K562 (cell line): ENCODE measurements around the gene KLK1. TPM values are rescaled to one million over a fixed set of nuclear protein-coding genes. Genes with fewer than 3 reads are reported as not detected.

Experiments
- ARID1B ChIP-seq: fragments of 450-650 bp; IDR thresholded peaks from 2 replicates; pipeline ENCODE4 v1.6.1; 2016; ENCODE audit warnings: antibody characterized with exemption, mild to moderate bottlenecking, inconsistent platforms
- BMI1 ChIP-seq: fragments of 150-350 bp; IDR thresholded peaks from 2 replicates; pipeline ENCODE4 v1.6.1; 2014; ENCODE audit warnings: low read length
- BRD4 ChIP-seq: fragments of 200-600 bp; sonication (generic); IDR thresholded peaks from 2 replicates; pipeline ENCODE4 v1.6.1; 2017; ENCODE audit warnings: inconsistent platforms
- CAMTA2 ChIP-seq: fragments of 250-450 bp; sonication (Bioruptor Pico); conservative IDR thresholded peaks from 2 replicates; pipeline ENCODE4 v1.5.1; 2022
- CHD2 ChIP-seq: IDR thresholded peaks from 2 replicates; pipeline ENCODE4 v1.6.1; 2011; ENCODE audit warnings: low read depth, low read length
- CTBP1 ChIP-seq: fragments of 450-650 bp; IDR thresholded peaks from 2 replicates; pipeline ENCODE4 v1.6.1; 2016; ENCODE audit warnings: borderline replicate concordance
- DLX4 ChIP-seq: fragments of 250-450 bp; sonication (Bioruptor Pico); IDR thresholded peaks from 2 replicates; pipeline ENCODE4 v1.6.1; 2021; ENCODE audit warnings: mild to moderate bottlenecking
- DMBX1 ChIP-seq: fragments of 250-450 bp; sonication (Bioruptor Pico); IDR thresholded peaks from 2 replicates; pipeline ENCODE4 v1.8.0; 2022; ENCODE audit warnings: inconsistent platforms, mild to moderate bottlenecking, moderate library complexity, borderline replicate concordance
- FOXK2 ChIP-seq, 2 experiments: fragments of 450-650 bp; IDR thresholded peaks in 1 of 2; conservative IDR thresholded peaks in 1 of 2; 2 replicates each; pipeline ENCODE4 v1.6.1; 2016; ENCODE audit warnings: low read depth in 2 of 2, mild to moderate bottlenecking in 1 of 2
- MEIS2 ChIP-seq: fragments of 450-650 bp; IDR thresholded peaks from 2 replicates; pipeline ENCODE4 v1.6.1; 2014; ENCODE audit warnings: mild to moderate bottlenecking; ENCODE audit not compliant: partially characterized antibody
- MXD1 ChIP-seq: fragments of 250-450 bp; sonication (Bioruptor Pico); IDR thresholded peaks from 2 replicates; pipeline ENCODE4 v1.8.0; 2021; ENCODE audit warnings: borderline replicate concordance, mild to moderate bottlenecking, moderate library complexity; ENCODE audit not compliant: poor library complexity, severe bottlenecking
- MYC ChIP-seq, 2 experiments: fragments of 250-450 bp in 1 of 2; sonication (Bioruptor Pico) in 1 of 2; IDR thresholded peaks; 2 replicates each; pipeline versions ENCODE4 v1.5.1 to v1.6.1; 2012 to 2021; ENCODE audit warnings: low read depth in 2 of 2, borderline replicate concordance in 1 of 2, improper control_type of control experiment in 1 of 2, low read length in 1 of 2, mild to moderate bottlenecking in 1 of 2, moderate library complexity in 1 of 2
- NRF1 ChIP-seq, 2 experiments: fragments of 450-650 bp; IDR thresholded peaks in 1 of 2; conservative IDR thresholded peaks in 1 of 2; 2 replicates each; pipeline ENCODE4 v1.6.1; 2014; ENCODE audit warnings: mild to moderate bottlenecking in 2 of 2
- POLR3G ChIP-seq: IDR thresholded peaks from 2 replicates; pipeline ENCODE4 v1.6.1; 2011; ENCODE audit not compliant: insufficient read length, insufficient replicate concordance; ENCODE audit errors: extremely low read depth
- RFX7 ChIP-seq: fragments of 250-450 bp; sonication (Bioruptor Pico); IDR thresholded peaks from 2 replicates; pipeline ENCODE4 v1.5.1; 2021; ENCODE audit warnings: mild to moderate bottlenecking
- TBL1XR1 ChIP-seq, 2 experiments: IDR thresholded peaks; 2 replicates each; pipeline ENCODE4 v1.6.1; 2012; ENCODE audit warnings: improper control_type of control experiment in 2 of 2, low read length in 2 of 2, mild to moderate bottlenecking in 1 of 2
- TFAM ChIP-seq: fragments of 250-450 bp; sonication (Bioruptor Pico); conservative IDR thresholded peaks from 2 replicates; pipeline ENCODE4 v1.5.0; 2021; ENCODE audit warnings: mild to moderate bottlenecking, moderate library complexity
- XRCC4 ChIP-seq: IDR thresholded peaks from one replicate; pipeline ENCODE4 v1.6.1; 2011; ENCODE audit not compliant: insufficient read depth, insufficient read length; ENCODE audit errors: extremely low read depth
- ZBTB9 ChIP-seq: fragments of 450-650 bp; formaldehyde crosslinking; IDR thresholded peaks from 2 replicates; pipeline ENCODE4 v1.4.0; 2020; ENCODE audit warnings: mild to moderate bottlenecking, moderate library complexity
- ZKSCAN3 ChIP-seq: fragments of 250-450 bp; sonication (Bioruptor Pico); IDR thresholded peaks from 2 replicates; pipeline ENCODE4 v1.4.0; 2020
- ZNF592 ChIP-seq: fragments of 450-650 bp; IDR thresholded peaks from 2 replicates; pipeline ENCODE4 v1.6.1; 2017; ENCODE audit warnings: antibody characterized with exemption, mild to moderate bottlenecking
- ZNF764 ChIP-seq: fragments of 250-450 bp; sonication (Bioruptor Pico); IDR thresholded peaks from 2 replicates; pipeline ENCODE4 v1.4.0; 2020; ENCODE audit warnings: low read depth, mild to moderate bottlenecking, moderate library complexity
- polyA plus RNA-seq, 8 experiments: library from polyadenylated mRNA; depleted of rRNA in 4 of 8; stranded (reverse) in 5 of 8; unstranded in 3 of 8; fragments of >200 nt; fragmentation: Nextera tagmentation in 2 of 8; fragmentation: Illumina TruSeq in 1 of 8; extraction: Ambion mirVana in 2 of 8; extraction: Trizol in 1 of 8; gene quantifications; 2 replicates each; pipeline versions ENCODE4 v1.2.1 to v1.2.3, GENCODE V29; 2011 to 2014; ENCODE audit warnings: inconsistent platforms in 1 of 8, missing spikeins in 1 of 8
- total RNA-seq, 7 experiments: library from RNA; depleted of rRNA in 6 of 7; stranded (reverse); fragments of >200 nt in 6 of 7; fragmentation: Illumina TruSeq in 2 of 7; extraction: Trizol in 2 of 7; gene quantifications; 2 replicates each; pipeline versions ENCODE4 v1.2.1 to v1.2.3, GENCODE V29; 2011 to 2021; ENCODE audit warnings: low replicate concordance in 1 of 7

The KLK1 gene
- total and polyA plus RNA-seq, 9 of the 15 experiments (the other 6 are each of a cell fraction or from before 2014, with no cell fraction given), result 0.87 to 15.4 (median 9.1) TPM

GRCh38 chr19:50817941-50818858 is 5.4 kb downstream of the KLK1 start (continued):
- no peak for TF ChIP-seq MXD1 (CRISPR knock-in tag)
- TF ChIP-seq CTBP1, result peak; percentile 67; the same call in 1 of the 2 replicates
- no peak for TF ChIP-seq DLX4 (CRISPR knock-in tag)
- TF ChIP-seq DMBX1 (CRISPR knock-in tag), result no peak
- no peak for TF ChIP-seq TBL1XR1 (IDR thresholded peaks at IDR 0.05; ENCODE audit: low read length in 2 of 2)
- TF ChIP-seq MEIS2, result no peak
- TF ChIP-seq ZNF592, result no peak
- peak; percentile 57 to 64 for TF ChIP-seq NRF1 (conservative IDR thresholded peaks at IDR 0.05 in 1 of 2, IDR thresholded peaks at IDR 0.05 in 1 of 2)
- no peak for TF ChIP-seq ARID1B
- TF ChIP-seq CAMTA2 (CRISPR knock-in tag), result no peak
- TF ChIP-seq ZBTB9 (CRISPR knock-in tag), result peak; percentile 78
- TF ChIP-seq BMI1, result no peak
- no peak for TF ChIP-seq POLR3G
- no peak for TF ChIP-seq TFAM (CRISPR knock-in tag)
- TF ChIP-seq FOXK2 (conservative IDR thresholded peaks at IDR 0.05 in 1 of 2, IDR thresholded peaks at IDR 0.05 in 1 of 2; ENCODE audit: low read depth in 2 of 2), result no peak
- TF ChIP-seq BRD4, result no peak
- no peak for TF ChIP-seq ZKSCAN3 (CRISPR knock-in tag)
- TF ChIP-seq RFX7 (CRISPR knock-in tag), result no peak
- TF ChIP-seq CHD2, result no peak
- TF ChIP-seq XRCC4, result no peak
- no peak for TF ChIP-seq MYC (IDR thresholded peaks at IDR 0.05; ENCODE audit: low read depth, low read length)
- no peak for TF ChIP-seq MYC (CRISPR knock-in tag; IDR thresholded peaks at IDR 0.05; ENCODE audit: borderline replicate concordance, low read depth)
- no peak for TF ChIP-seq ZNF764 (CRISPR knock-in tag)
